Neural cell (in vitro differentiated cells): ENCODE results near the gene LRRC30.

Source experiments
- EP300 ChIP-seq: fragments of 450-650 bp; conservative IDR thresholded peaks from 2 replicates; pipeline ENCODE4 v1.6.1; 2014; ENCODE audit warnings: antibody characterized with exemption, mild to moderate bottlenecking, moderate library complexity; ENCODE audit not compliant: poor library complexity, severe bottlenecking
- EZH2 ChIP-seq: fragments of 200-600, 300-800 bp; shearing (Covaris generic), sonication (generic); IDR thresholded peaks from 2 replicates; pipeline ENCODE4 v1.6.1; 2014; ENCODE audit warnings: antibody characterized with exemption, low read length, borderline replicate concordance, mild to moderate bottlenecking; ENCODE audit not compliant: insufficient read depth, poor library complexity, severe bottlenecking
- MXI1 ChIP-seq: fragments of 450-650 bp; conservative IDR thresholded peaks from 2 replicates; pipeline ENCODE4 v1.6.1; 2014; ENCODE audit warnings: antibody characterized with exemption, mild to moderate bottlenecking; ENCODE audit not compliant: poor library complexity, severe bottlenecking
- POLR2AphosphoS5 ChIP-seq: IDR thresholded peaks from 2 replicates; pipeline ENCODE4 v1.6.1; 2012
- SMC3 ChIP-seq: fragments of 450-650 bp; conservative IDR thresholded peaks from 2 replicates; pipeline ENCODE4 v1.6.1; 2014; ENCODE audit warnings: antibody characterized with exemption, mild to moderate bottlenecking, moderate library complexity; ENCODE audit not compliant: poor library complexity
- TF ChIP-seq, protein P1 (sequence below): fragments of 450-650 bp; IDR thresholded peaks from 2 replicates; pipeline ENCODE4 v1.5.1; 2014; ENCODE audit warnings: antibody characterized with exemption, mild to moderate bottlenecking, moderate library complexity; ENCODE audit not compliant: poor library complexity, severe bottlenecking

DNA sequence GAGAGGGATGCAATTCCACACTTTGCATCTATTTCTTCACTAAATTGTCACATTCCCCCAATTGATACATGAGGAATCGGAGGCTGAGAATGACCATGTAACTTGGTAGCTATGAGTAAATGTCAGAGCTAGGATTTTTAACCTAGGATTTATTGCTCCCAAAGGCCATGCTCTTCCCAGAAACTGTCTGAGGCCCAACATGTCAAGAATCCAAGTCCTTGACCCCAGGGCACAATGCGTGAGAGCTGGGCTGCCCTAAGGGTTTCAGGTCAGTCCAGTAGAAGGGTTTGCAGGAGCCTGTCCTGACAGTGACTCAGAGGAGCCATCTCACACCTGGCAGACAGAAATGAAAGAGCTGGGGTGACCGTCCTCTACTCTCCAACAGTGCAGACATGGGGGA lies 30.3 kb downstream of the LRRC30 start:
- TF ChIP-seq, protein P1, sequence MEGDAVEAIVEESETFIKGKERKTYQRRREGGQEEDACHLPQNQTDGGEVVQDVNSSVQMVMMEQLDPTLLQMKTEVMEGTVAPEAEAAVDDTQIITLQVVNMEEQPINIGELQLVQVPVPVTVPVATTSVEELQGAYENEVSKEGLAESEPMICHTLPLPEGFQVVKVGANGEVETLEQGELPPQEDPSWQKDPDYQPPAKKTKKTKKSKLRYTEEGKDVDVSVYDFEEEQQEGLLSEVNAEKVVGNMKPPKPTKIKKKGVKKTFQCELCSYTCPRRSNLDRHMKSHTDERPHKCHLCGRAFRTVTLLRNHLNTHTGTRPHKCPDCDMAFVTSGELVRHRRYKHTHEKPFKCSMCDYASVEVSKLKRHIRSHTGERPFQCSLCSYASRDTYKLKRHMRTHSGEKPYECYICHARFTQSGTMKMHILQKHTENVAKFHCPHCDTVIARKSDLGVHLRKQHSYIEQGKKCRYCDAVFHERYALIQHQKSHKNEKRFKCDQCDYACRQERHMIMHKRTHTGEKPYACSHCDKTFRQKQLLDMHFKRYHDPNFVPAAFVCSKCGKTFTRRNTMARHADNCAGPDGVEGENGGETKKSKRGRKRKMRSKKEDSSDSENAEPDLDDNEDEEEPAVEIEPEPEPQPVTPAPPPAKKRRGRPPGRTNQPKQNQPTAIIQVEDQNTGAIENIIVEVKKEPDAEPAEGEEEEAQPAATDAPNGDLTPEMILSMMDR = no peak
- TF ChIP-seq POLR2AphosphoS5 (no peak), SMC3 (no peak), EZH2 (no peak), MXI1 (no peak), EP300 (no peak)
